Osteocyte (in vitro differentiated cells): Measurements from ENCODE around the gene MAPK11. TPM values are rescaled to one million over a fixed set of nuclear protein-coding genes. Genes with fewer than 3 reads are reported as not detected.

ENCODE experiments used
- DNase-seq: peaks from one replicate; pipeline ENCODE4 v3.0.0; 2021; ENCODE audit warnings: mixed read lengths; ENCODE audit not compliant: unreplicated experiment; ENCODE audit errors: extremely low spot score
- H3K27ac Mint-ChIP-seq: one replicate; pipeline ENCODE4 v1.8.0; 2021; ENCODE audit warnings: mild to moderate bottlenecking, mixed read lengths; ENCODE audit not compliant: unreplicated experiment
- H3K27me3 Mint-ChIP-seq: one replicate; pipeline ENCODE4 v1.8.0; 2021; ENCODE audit warnings: mixed read lengths; ENCODE audit not compliant: unreplicated experiment
- H3K36me3 Mint-ChIP-seq: one replicate; pipeline ENCODE4 v1.8.0; 2021; ENCODE audit warnings: mixed read lengths; ENCODE audit not compliant: unreplicated experiment
- H3K4me1 Mint-ChIP-seq: one replicate; pipeline ENCODE4 v1.8.0; 2021; ENCODE audit warnings: mixed read lengths; ENCODE audit not compliant: unreplicated experiment
- H3K4me3 Mint-ChIP-seq: one replicate; pipeline ENCODE4 v1.8.0; 2021; ENCODE audit warnings: mild to moderate bottlenecking, moderate library complexity, mixed read lengths; ENCODE audit not compliant: unreplicated experiment
- H3K9me3 Mint-ChIP-seq: one replicate; pipeline ENCODE4 v1.8.0; 2021; ENCODE audit warnings: mixed read lengths; ENCODE audit not compliant: unreplicated experiment
- CTCF ChIP-seq: fragments of 200-600 bp; sonication (generic); IDR thresholded peaks from 2 replicates; pipeline ENCODE4 v1.5.0; 2021; ENCODE audit warnings: antibody characterized with exemption, mild to moderate bottlenecking, moderate library complexity
- total RNA-seq: library from RNA; stranded (reverse); gene quantifications from 2 replicates; pipeline ENCODE4 v1.2.1, GENCODE V29; 2021

MAPK11 gene
- total RNA-seq, 1 donor from 2014 or later: 6.4 TPM

DNA sequence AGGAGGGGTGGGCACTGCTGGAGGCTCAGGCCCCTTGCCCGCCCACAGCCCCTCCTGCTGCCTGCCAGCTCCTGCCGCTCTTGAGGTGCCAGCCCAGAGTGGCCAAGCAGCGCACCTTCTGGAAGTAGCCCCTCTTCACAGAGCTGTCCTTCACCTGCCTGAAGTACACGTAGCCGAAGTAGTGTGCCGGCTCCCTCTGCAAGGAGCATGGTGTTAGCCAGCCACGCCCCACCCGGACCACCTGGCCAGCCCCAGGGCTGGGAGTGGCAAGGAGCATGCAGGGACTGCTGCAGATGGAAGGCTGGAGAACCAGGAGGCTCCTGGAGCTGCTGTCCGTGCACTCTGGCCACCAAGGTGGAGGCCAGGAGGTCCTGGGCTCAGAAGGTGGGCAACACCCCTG is 47.0 kb upstream of the MAPK11 start:
- no peak for DNase-seq
- H3K27ac Mint-ChIP-seq: no peak overlapping the region
- H3K4me1 Mint-ChIP-seq: peaks cover 2% of the 10 kb centered on the region
- TF ChIP-seq CTCF: no peak
- H3K27me3 Mint-ChIP-seq: no peaks in the 10 kb centered on the region
- no peaks in the 10 kb centered on the region for H3K36me3 Mint-ChIP-seq
- H3K9me3 Mint-ChIP-seq: no peaks in the 10 kb centered on the region
- H3K4me3 Mint-ChIP-seq: no peak overlapping the region

GRCh38 chr22:50316114-50317065 is 46.2 kb upstream of the MAPK11 start:
- Mint-ChIP-seq H3K9me3 (no peaks in the 10 kb centered on the region), H3K36me3 (no peaks in the 10 kb centered on the region), H3K27me3 (no peaks in the 10 kb centered on the region), H3K4me1 (peaks cover 2% of the 10 kb centered on the region), H3K27ac (no peak overlapping the region), H3K4me3 (no peak overlapping the region)
- DNase-seq: peak; percentile 82
- no peak for TF ChIP-seq CTCF

GRCh38 chr22:50315289-50316113 is 45.3 kb upstream of the MAPK11 start:
- Mint-ChIP-seq H3K27ac (no peak overlapping the region), H3K4me1 (peaks cover 2% of the 10 kb centered on the region), H3K4me3 (no peak overlapping the region), H3K9me3 (no peaks in the 10 kb centered on the region), H3K36me3 (no peaks in the 10 kb centered on the region), H3K27me3 (no peaks in the 10 kb centered on the region)
- no peak for DNase-seq
- TF ChIP-seq CTCF: no peak

- Mint-ChIP-seq H3K36me3 (no peaks in the 10 kb centered on the region), H3K9me3 (no peaks in the 10 kb centered on the region), H3K4me3 (no peak overlapping the region), H3K27ac (peak overlapping the region; percentile 34), H3K4me1 (peaks cover 2% of the 10 kb centered on the region), H3K27me3 (no peaks in the 10 kb centered on the region)
- DNase-seq: peak; percentile 83
- TF ChIP-seq CTCF: no peak
Observed at GRCh38 chr22:50314455-50315288, 44.5 kb upstream of the MAPK11 start.
